Measurements from ENCODE around the gene CFL1.
A peak's percentile ranks its signal among the peaks of the same experiment; 100 is the strongest.

Gene CFL1

GRCh38 chr11:65886826-65887722 lies 29.1 kb upstream of the CFL1 start:
- TF ChIP-seq CTCF (IDR thresholded peaks at IDR 0.05; ENCODE audit: low read depth, low read length), result no peak
- peak overlapping the region; percentile 79 to 89 for H3K4me3 ChIP-seq (replicated peaks in 1 of 2; ENCODE audit: low read depth in 2 of 2, low read length in 2 of 2)
- no peak for DNase-seq (ENCODE audit: low read depth in 2 of 2)

- no peak for TF ChIP-seq CTCF (IDR thresholded peaks at IDR 0.05; ENCODE audit: low read depth, low read length)
- no peak for DNase-seq (ENCODE audit: low read depth in 2 of 2)
- H3K4me3 ChIP-seq (replicated peaks in 1 of 2; ENCODE audit: low read depth in 2 of 2, low read length in 2 of 2), result no peak overlapping the region
Observed at GRCh38 chr11:65885808-65886536, 28.0 kb upstream of the CFL1 start.

- TF ChIP-seq CTCF (IDR thresholded peaks at IDR 0.05; ENCODE audit: low read depth, low read length), result no peak
- DNase-seq (ENCODE audit: low read depth in 2 of 2), result no peak
- no peak overlapping the region for H3K4me3 ChIP-seq (replicated peaks in 1 of 2; ENCODE audit: low read depth in 2 of 2, low read length in 2 of 2)
Observed at GRCh38 chr11:65885231-65885630, 27.3 kb upstream of the CFL1 start.

- peak; percentile 78 to 84 for DNase-seq (ENCODE audit: low read depth in 2 of 2)
- no peak overlapping the region for H3K4me3 ChIP-seq (replicated peaks in 1 of 2; ENCODE audit: low read depth in 2 of 2, low read length in 2 of 2)
- TF ChIP-seq CTCF (IDR thresholded peaks at IDR 0.05; ENCODE audit: low read depth, low read length), result peak; percentile 99
Observed at GRCh38 chr11:65884716-65885092, 26.7 kb upstream of the CFL1 start.

GRCh38 chr11:65883786-65884715 lies 26.1 kb upstream of the CFL1 start:
- TF ChIP-seq CTCF (IDR thresholded peaks at IDR 0.05; ENCODE audit: low read depth, low read length), result no peak
- no peak overlapping the region for H3K4me3 ChIP-seq (replicated peaks in 1 of 2; ENCODE audit: low read depth in 2 of 2, low read length in 2 of 2)
- no peak for DNase-seq (ENCODE audit: low read depth in 2 of 2)

GRCh38 chr11:65883058-65883761 lies 25.2 kb upstream of the CFL1 start:
- no peak for DNase-seq (ENCODE audit: low read depth in 2 of 2)
- H3K4me3 ChIP-seq (replicated peaks in 1 of 2; ENCODE audit: low read depth in 2 of 2, low read length in 2 of 2), result no peak overlapping the region
- TF ChIP-seq CTCF (IDR thresholded peaks at IDR 0.05; ENCODE audit: low read depth, low read length), result no peak

All from cardiac fibroblast (primary cell).